CD4-positive, alpha-beta T cell treated with Interleukin-6 for 4 hours (primary cell): ENCODE results near the gene ACTA1.
"Not testable (repeated sequence)": the region's sequence is repeated elsewhere in the genome, so short reads cannot be mapped to it uniquely, and the experiment has no call there.

Experiments used
- DNase-seq: peaks from one replicate; pipeline ENCODE4 v3.0.0-alpha.2; 2020; ENCODE audit warnings: mixed read lengths

Gene ACTA1

GRCh38 chr1:229434005-229434640 lies at the start of gene ACTA1:
Gene ACTA1, minus strand, starts transcription at chr1:229434094. Its CDS starts 979 bp downstream, at chr1:229433115.
- DNase-seq, result no peak

GRCh38 chr1:229482511-229482910 lies 48.6 kb upstream of the ACTA1 start:
- no peak for DNase-seq

- DNase-seq, result no peak
These were observed 46.6 kb upstream of the ACTA1 start for GRCh38 chr1:229480495-229480894.

GRCh38 chr1:229479660-229480399 lies 45.9 kb upstream of the ACTA1 start:
- no peak for DNase-seq

- DNase-seq, result no peak
These were observed 45.0 kb upstream of the ACTA1 start for GRCh38 chr1:229478852-229479251.

- not testable (repeated sequence) for DNase-seq
These were observed 42.0 kb upstream of the ACTA1 start for GRCh38 chr1:229475859-229476258.

GRCh38 chr1:229474509-229474908 lies 40.6 kb upstream of the ACTA1 start:
- DNase-seq, result no peak

- no peak for DNase-seq
These were observed 37.3 kb upstream of the ACTA1 start for GRCh38 chr1:229471175-229471574.

GRCh38 chr1:229470406-229471043 lies 36.6 kb upstream of the ACTA1 start:
- DNase-seq, result no peak

- no peak for DNase-seq
These were observed 33.0 kb upstream of the ACTA1 start for GRCh38 chr1:229466887-229467286.

- DNase-seq, result no peak
These were observed 30.8 kb upstream of the ACTA1 start for GRCh38 chr1:229464672-229465071.

GRCh38 chr1:229461032-229461668 lies 27.3 kb upstream of the ACTA1 start:
- DNase-seq, result no peak

- no peak for DNase-seq
These were observed 25.9 kb upstream of the ACTA1 start for GRCh38 chr1:229459815-229460214.

GRCh38 chr1:229457436-229457835 lies 23.5 kb upstream of the ACTA1 start:
- no peak for DNase-seq

- no peak for DNase-seq
These were observed 22.1 kb upstream of the ACTA1 start for GRCh38 chr1:229456016-229456415.

- DNase-seq, result no peak
These were observed 20.2 kb upstream of the ACTA1 start for GRCh38 chr1:229454056-229454455.

- DNase-seq, result no peak
These were observed 19.3 kb upstream of the ACTA1 start for GRCh38 chr1:229452956-229453801.

GRCh38 chr1:229448845-229449244 lies 15.0 kb upstream of the ACTA1 start:
- no peak for DNase-seq

- no peak for DNase-seq
These were observed 14.5 kb upstream of the ACTA1 start for GRCh38 chr1:229448354-229448753.

- no peak for DNase-seq
These were observed 13.9 kb upstream of the ACTA1 start for GRCh38 chr1:229447809-229448252.

- DNase-seq, result no peak
These were observed 11.9 kb upstream of the ACTA1 start for GRCh38 chr1:229445828-229446227.

GRCh38 chr1:229440851-229441537 lies 7.1 kb upstream of the ACTA1 start:
- no peak for DNase-seq
